ENCODE measurements around the gene DPF3.

DNA sequence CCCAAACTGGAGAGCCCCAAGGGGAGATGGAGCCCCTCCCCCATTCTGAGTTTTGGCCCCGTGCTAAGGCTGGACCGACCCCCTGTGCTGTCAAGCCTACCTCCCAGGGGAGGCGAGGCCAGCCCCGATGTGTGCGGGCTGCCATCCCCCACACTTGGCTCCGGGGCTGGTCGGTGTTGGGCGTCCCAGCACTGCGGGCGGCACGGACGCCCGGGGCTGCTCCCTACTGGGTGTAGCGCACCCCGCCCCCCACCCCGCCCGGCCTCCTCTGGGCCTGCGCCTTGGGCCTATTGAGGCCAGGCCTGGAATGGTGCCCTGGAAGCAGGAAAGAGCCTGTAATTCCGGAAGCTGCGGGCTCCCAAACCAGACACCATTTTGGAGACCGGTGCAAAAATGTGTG lies 35.0 kb upstream of the DPF3 start:
- TF ChIP-seq, protein P1, sequence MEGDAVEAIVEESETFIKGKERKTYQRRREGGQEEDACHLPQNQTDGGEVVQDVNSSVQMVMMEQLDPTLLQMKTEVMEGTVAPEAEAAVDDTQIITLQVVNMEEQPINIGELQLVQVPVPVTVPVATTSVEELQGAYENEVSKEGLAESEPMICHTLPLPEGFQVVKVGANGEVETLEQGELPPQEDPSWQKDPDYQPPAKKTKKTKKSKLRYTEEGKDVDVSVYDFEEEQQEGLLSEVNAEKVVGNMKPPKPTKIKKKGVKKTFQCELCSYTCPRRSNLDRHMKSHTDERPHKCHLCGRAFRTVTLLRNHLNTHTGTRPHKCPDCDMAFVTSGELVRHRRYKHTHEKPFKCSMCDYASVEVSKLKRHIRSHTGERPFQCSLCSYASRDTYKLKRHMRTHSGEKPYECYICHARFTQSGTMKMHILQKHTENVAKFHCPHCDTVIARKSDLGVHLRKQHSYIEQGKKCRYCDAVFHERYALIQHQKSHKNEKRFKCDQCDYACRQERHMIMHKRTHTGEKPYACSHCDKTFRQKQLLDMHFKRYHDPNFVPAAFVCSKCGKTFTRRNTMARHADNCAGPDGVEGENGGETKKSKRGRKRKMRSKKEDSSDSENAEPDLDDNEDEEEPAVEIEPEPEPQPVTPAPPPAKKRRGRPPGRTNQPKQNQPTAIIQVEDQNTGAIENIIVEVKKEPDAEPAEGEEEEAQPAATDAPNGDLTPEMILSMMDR (IDR thresholded peaks at IDR 0.05), result no peak
- TF ChIP-seq POLR2AphosphoS5 (IDR thresholded peaks at IDR 0.05), result no peak
